HEK293T (cell line): ENCODE measurements around the gene DLG2.

Experiments
- BHLHE40 ChIP-seq: fragments of 450-650 bp; IDR thresholded peaks from 2 replicates; pipeline ENCODE4 v1.6.1; 2016; ENCODE audit warnings: mild to moderate bottlenecking, moderate library complexity, borderline replicate concordance
- CTBP1 ChIP-seq: fragments of 450-650 bp; IDR thresholded peaks from 2 replicates; pipeline ENCODE4 v1.6.1; 2016; ENCODE audit warnings: borderline replicate concordance
- FOXM1 ChIP-seq: fragments of 450-650 bp; IDR thresholded peaks from 2 replicates; pipeline ENCODE4 v1.6.1; 2017; ENCODE audit warnings: mild to moderate bottlenecking, borderline replicate concordance
- TARDBP ChIP-seq: fragments of 450-650 bp; IDR thresholded peaks from 2 replicates; pipeline ENCODE4 v1.6.1; 2016

DNA sequence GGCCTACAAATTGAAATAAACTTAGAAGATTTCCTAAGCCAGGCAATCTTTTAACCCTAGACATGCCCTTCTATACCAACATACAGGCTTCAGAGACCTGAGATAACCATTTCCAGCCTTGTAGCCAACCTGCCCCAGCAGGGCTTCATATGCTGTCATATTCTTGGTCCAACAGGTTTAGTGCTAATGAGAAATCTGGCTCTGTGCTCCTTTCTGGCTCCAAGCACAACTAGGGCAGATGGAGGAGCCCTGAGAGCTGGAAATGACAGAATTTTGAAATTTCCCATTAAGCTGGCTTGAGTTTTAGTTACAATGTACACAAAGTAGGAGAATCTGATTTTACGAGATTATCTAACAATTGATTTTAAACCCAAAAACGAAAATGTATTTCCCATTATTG lies 2018.0 kb downstream of the DLG2 start:
- no peak for TF ChIP-seq BHLHE40
- TF ChIP-seq CTBP1 = no peak
- no peak for TF ChIP-seq FOXM1
- no peak for TF ChIP-seq TARDBP
